HepG2 (cell line): ENCODE results near the gene OGFR. TPM values are rescaled to one million over a fixed set of nuclear protein-coding genes. Genes with fewer than 3 reads are reported as not detected.

Experiments
- CBFB ChIP-seq: sonication (generic); formaldehyde crosslinking; IDR thresholded peaks from 2 replicates; pipeline ENCODE4 v1.4.0; 2020; ENCODE audit warnings: missing genetic modification reagents
- CREB1 ChIP-seq, 2 experiments: fragments of 450-650 bp in 1 of 2; IDR thresholded peaks; 2 replicates each; pipeline ENCODE4 v1.6.1; 2016 to 2017; ENCODE audit warnings: control low read depth in 1 of 2, mild to moderate bottlenecking in 1 of 2, missing compliant biosample characterization in 1 of 2, missing genetic modification characterization in 1 of 2
- DPF2 ChIP-seq: sonication (generic); formaldehyde crosslinking; IDR thresholded peaks from 2 replicates; pipeline ENCODE4 v1.4.0; 2020; ENCODE audit warnings: mild to moderate bottlenecking, low read depth, missing genetic modification reagents, borderline replicate concordance
- FOSL2 ChIP-seq: sonication (generic); formaldehyde crosslinking; IDR thresholded peaks from 2 replicates; pipeline ENCODE4 v1.4.0; 2020; ENCODE audit warnings: missing genetic modification reagents
- HES4 ChIP-seq: sonication (generic); formaldehyde crosslinking; IDR thresholded peaks from 2 replicates; pipeline ENCODE4 v1.9.0; 2021; ENCODE audit warnings: mild to moderate bottlenecking, missing genetic modification reagents, borderline replicate concordance
- HNRNPK ChIP-seq: fragments of 200-400 bp; formaldehyde crosslinking; IDR thresholded peaks from 2 replicates; pipeline ENCODE4 v1.6.1; 2018; ENCODE audit warnings: low read length, low read depth, moderate library complexity, mild to moderate bottlenecking; ENCODE audit not compliant: poor library complexity, severe bottlenecking
- HOXD1 ChIP-seq: sonication (generic); formaldehyde crosslinking; IDR thresholded peaks from 2 replicates; pipeline ENCODE4 v1.5.0; 2020; ENCODE audit warnings: missing genetic modification reagents
- KDM2A ChIP-seq: sonication (generic); formaldehyde crosslinking; IDR thresholded peaks from 2 replicates; pipeline ENCODE4 v1.4.0; 2020; ENCODE audit warnings: low read depth, missing genetic modification reagents, borderline replicate concordance
- KDM3A ChIP-seq: IDR thresholded peaks from 2 replicates; pipeline ENCODE4 v1.6.1; 2018; ENCODE audit warnings: low read depth, missing compliant biosample characterization
- KLF6 ChIP-seq: IDR thresholded peaks from 2 replicates; pipeline ENCODE4 v1.8.0; 2016; ENCODE audit warnings: missing biosample characterization, missing genetic modification reagents
- MIXL1 ChIP-seq: IDR thresholded peaks from 2 replicates; pipeline ENCODE4 v1.6.1; 2016
- NFATC3 ChIP-seq: sonication (generic); formaldehyde crosslinking; IDR thresholded peaks from 2 replicates; pipeline ENCODE4 v1.5.1; 2020; ENCODE audit warnings: mild to moderate bottlenecking, missing genetic modification reagents
- SSRP1 ChIP-seq: IDR thresholded peaks from 2 replicates; pipeline ENCODE4 v1.6.1; 2016; ENCODE audit warnings: control low read depth
- TFDP1 ChIP-seq: IDR thresholded peaks from 2 replicates; pipeline ENCODE4 v1.6.1; 2016; ENCODE audit warnings: missing compliant biosample characterization, missing genetic modification reagents, borderline replicate concordance
- TRAFD1 ChIP-seq: sonication (generic); formaldehyde crosslinking; IDR thresholded peaks from 2 replicates; pipeline ENCODE4 v1.5.1; 2020; ENCODE audit warnings: missing genetic modification reagents, mild to moderate bottlenecking, borderline replicate concordance
- ZNF441 ChIP-seq: sonication (generic); formaldehyde crosslinking; IDR thresholded peaks from 2 replicates; pipeline ENCODE4 v1.7.0; 2021; ENCODE audit warnings: missing genetic modification reagents, borderline replicate concordance
- ZNF687 ChIP-seq: sonication (generic); formaldehyde crosslinking; IDR thresholded peaks from 2 replicates; pipeline ENCODE4 v1.5.1; 2020; ENCODE audit warnings: mild to moderate bottlenecking, missing genetic modification reagents, moderate library complexity
- ZSCAN22 ChIP-seq: sonication (generic); formaldehyde crosslinking; IDR thresholded peaks from 2 replicates; pipeline ENCODE4 v1.4.0; 2020; ENCODE audit warnings: mild to moderate bottlenecking, missing genetic modification reagents
- ZSCAN29 ChIP-seq: sonication (generic); formaldehyde crosslinking; conservative IDR thresholded peaks from 2 replicates; pipeline ENCODE4 v1.4.0; 2020; ENCODE audit warnings: mild to moderate bottlenecking, missing genetic modification reagents
- ZSCAN30 ChIP-seq: sonication (generic); formaldehyde crosslinking; IDR thresholded peaks from 2 replicates; pipeline ENCODE4 v1.5.0; 2020; ENCODE audit warnings: mild to moderate bottlenecking, missing genetic modification reagents
- ZZZ3 ChIP-seq: sonication (generic); formaldehyde crosslinking; IDR thresholded peaks from 2 replicates; pipeline ENCODE4 v1.4.0; 2020; ENCODE audit warnings: missing genetic modification reagents, mild to moderate bottlenecking, borderline replicate concordance
- polyA plus RNA-seq, 8 experiments: library from polyadenylated mRNA; depleted of rRNA in 3 of 8; stranded (reverse) in 7 of 8; unstranded in 1 of 8; fragments of >200 nt; fragmentation: Illumina TruSeq in 4 of 8; extraction: Trizol in 4 of 8; gene quantifications; 2 replicates each; pipeline versions ENCODE4 v1.2.1 to v1.2.3, GENCODE V29; 2011 to 2016; ENCODE audit warnings: low read depth in 4 of 8, missing spikeins in 1 of 8, mixed read lengths in 1 of 8; ENCODE audit not compliant: insufficient read depth in 1 of 8
- total RNA-seq, 5 experiments: library from RNA; depleted of rRNA; stranded (reverse); fragments of >200 nt; fragmentation: Illumina TruSeq; extraction: Trizol; gene quantifications; 2 replicates each; pipeline ENCODE4 v1.2.3, GENCODE V29; 2016; ENCODE audit warnings: low read depth in 1 of 5
- TF ChIP-seq, protein P1 (sequence below): sonication (generic); formaldehyde crosslinking; IDR thresholded peaks from 2 replicates; pipeline ENCODE4 v1.4.0; 2020; ENCODE audit warnings: mild to moderate bottlenecking, low read depth, missing genetic modification reagents

OGFR gene
- total and polyA plus RNA-seq, 2 of the 13 experiments (the other 11 are each of a cell fraction or from before 2014, with no cell fraction given) = 47.7 to 81.8 TPM

GRCh38 chr20:62794007-62794724 lies 10.5 kb upstream of the OGFR start (continued):
- no peak for TF ChIP-seq DPF2 (CRISPR knock-in tag)
- TF ChIP-seq ZNF441 (CRISPR knock-in tag) = peak; percentile 37; the same call in 1 of the 2 replicates
- peak; percentile 23 for TF ChIP-seq HNRNPK
- 0 out of 2 replicates have a peak, but pooled peaks have one; percentile 17 for TF ChIP-seq KDM3A (CRISPR knock-in tag)
- peak; percentile 18; the same call in 1 of the 2 replicates for TF ChIP-seq MIXL1 (CRISPR knock-in tag)
- TF ChIP-seq ZSCAN29 (CRISPR knock-in tag) = peak; percentile 88
- no peak for TF ChIP-seq ZZZ3
- TF ChIP-seq CREB1 (IDR thresholded peaks at IDR 0.05) = peak; percentile 57
- TF ChIP-seq CREB1 (CRISPR knock-in tag; IDR thresholded peaks at IDR 0.05) = no peak
- TF ChIP-seq NFATC3 (CRISPR knock-in tag) = no peak; the same call in 1 of the 2 replicates
- peak; percentile 65 for TF ChIP-seq KDM2A (CRISPR knock-in tag)
- peak; percentile 93 for TF ChIP-seq ZNF687 (CRISPR knock-in tag)
- TF ChIP-seq HOXD1 (CRISPR knock-in tag) = peak; percentile 93
- TF ChIP-seq, protein P1, sequence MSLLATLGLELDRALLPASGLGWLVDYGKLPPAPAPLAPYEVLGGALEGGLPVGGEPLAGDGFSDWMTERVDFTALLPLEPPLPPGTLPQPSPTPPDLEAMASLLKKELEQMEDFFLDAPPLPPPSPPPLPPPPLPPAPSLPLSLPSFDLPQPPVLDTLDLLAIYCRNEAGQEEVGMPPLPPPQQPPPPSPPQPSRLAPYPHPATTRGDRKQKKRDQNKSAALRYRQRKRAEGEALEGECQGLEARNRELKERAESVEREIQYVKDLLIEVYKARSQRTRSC (CRISPR knock-in tag) = no peak
- TF ChIP-seq ZSCAN22 = peak; percentile 38; the same call in 1 of the 2 replicates
- TF ChIP-seq FOSL2 (CRISPR knock-in tag) = peak; percentile 18; the same call in 1 of the 2 replicates
- TF ChIP-seq CBFB (CRISPR knock-in tag) = peak; percentile 74
- peak; percentile 29; the same call in 1 of the 2 replicates for TF ChIP-seq HES4 (CRISPR knock-in tag)
- TF ChIP-seq TFDP1 (CRISPR knock-in tag) = peak; percentile 48; the same call in 1 of the 2 replicates
- no peak for TF ChIP-seq SSRP1 (CRISPR knock-in tag)
- 0 out of 2 replicates have a peak, but pooled peaks have one; percentile 30 for TF ChIP-seq KLF6 (CRISPR knock-in tag)
- no peak for TF ChIP-seq TRAFD1 (CRISPR knock-in tag)
- TF ChIP-seq ZSCAN30 (CRISPR knock-in tag) = no peak
